ENCODE measurements around the gene TNFAIP8L3.

Gene TNFAIP8L3

DNA sequence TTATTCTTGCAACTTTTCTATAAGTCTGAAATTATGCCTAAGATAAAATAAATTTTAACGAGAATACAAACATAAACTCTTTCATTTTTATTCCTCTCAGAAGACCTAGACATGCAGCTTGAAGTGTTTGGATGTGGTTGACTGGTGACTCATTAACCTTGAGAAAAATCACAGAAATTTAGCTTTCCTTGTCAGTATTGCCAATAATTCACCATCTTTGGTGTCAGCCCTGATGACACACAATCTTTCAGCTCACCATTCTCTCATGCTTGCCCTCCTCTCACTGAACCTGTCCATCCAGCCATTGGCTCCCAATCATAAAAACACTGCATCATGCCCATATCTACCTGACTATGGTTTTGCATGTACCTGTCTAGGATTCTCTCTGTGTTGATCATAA lies 22.6 kb upstream of the TNFAIP8L3 start:
- H3K9me3 ChIP-seq (ENCODE audit: control insufficient read depth, low read length): no peaks in the 10 kb centered on the region
- no CpG with 5 or more reads among the region's 1 CpG for WGBS, 2 experiments (ENCODE audit: insufficient coverage in 2 of 2)

DNA sequence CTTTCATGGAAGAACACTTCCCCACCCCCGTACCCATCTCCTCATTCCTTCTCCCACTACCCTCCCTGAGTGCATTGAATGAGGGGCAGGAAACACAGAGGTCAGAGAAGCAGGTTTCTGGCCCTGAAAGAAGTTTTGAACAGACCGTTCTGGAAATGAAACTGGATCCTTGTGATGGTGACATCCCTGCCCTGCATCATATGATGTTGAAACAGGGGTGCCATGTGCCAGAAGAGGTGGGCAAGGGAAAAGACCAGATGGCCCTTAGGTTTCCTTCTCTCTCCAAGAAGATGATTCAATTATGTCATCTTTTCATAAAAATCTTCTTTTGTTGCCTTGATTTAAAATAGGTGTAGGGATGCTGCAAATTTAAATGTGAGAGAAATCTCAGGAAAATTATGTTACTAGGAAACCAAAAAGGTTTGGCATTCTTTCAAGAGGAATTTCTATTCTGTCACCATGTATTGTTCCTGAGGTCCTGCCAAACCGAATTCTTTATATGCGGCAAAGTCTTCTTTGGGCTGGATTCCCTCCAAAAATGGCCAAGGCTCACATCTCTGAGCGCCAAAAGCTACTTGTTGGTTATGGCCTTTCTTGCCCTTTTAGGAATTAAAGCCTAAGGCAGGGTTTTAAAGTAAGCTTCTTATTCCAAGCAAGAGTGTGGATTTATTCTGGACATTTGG lies 19.9 kb upstream of the TNFAIP8L3 start:
- Histone ChIP-seq H3K36me3 (ENCODE audit: control insufficient read depth, insufficient read depth, low read length) (no peaks in the 10 kb centered on the region), H3K27ac (ENCODE audit: low read depth, low read length, severe bottlenecking) (no peak overlapping the region), H3K4me1 (ENCODE audit: control insufficient read depth, insufficient read depth, low read length, poor library complexity, severe bottlenecking) (no peaks in the 10 kb centered on the region), H3K9me3 (ENCODE audit: control insufficient read depth, low read length) (no peaks in the 10 kb centered on the region), H3K4me3 (ENCODE audit: extremely low read depth, insufficient read depth, low read length, poor library complexity, severe bottlenecking) (no peak overlapping the region)
- 92 to 97% methylated on average over 4 of the region's 5 CpGs for WGBS, 2 experiments (ENCODE audit: insufficient coverage in 2 of 2)

More for the DNA sequence above, 22.6 kb upstream of the TNFAIP8L3 start:
- peaks cover 6% of the 10 kb centered on the region for H3K4me1 ChIP-seq (ENCODE audit: control insufficient read depth, insufficient read depth, low read length, poor library complexity, severe bottlenecking)
- H3K4me3 ChIP-seq (ENCODE audit: extremely low read depth, insufficient read depth, low read length, poor library complexity, severe bottlenecking): no peak overlapping the region
- no peak overlapping the region for H3K27ac ChIP-seq (ENCODE audit: low read depth, low read length, severe bottlenecking)
- no peaks in the 10 kb centered on the region for H3K36me3 ChIP-seq (ENCODE audit: control insufficient read depth, insufficient read depth, low read length)

DNA sequence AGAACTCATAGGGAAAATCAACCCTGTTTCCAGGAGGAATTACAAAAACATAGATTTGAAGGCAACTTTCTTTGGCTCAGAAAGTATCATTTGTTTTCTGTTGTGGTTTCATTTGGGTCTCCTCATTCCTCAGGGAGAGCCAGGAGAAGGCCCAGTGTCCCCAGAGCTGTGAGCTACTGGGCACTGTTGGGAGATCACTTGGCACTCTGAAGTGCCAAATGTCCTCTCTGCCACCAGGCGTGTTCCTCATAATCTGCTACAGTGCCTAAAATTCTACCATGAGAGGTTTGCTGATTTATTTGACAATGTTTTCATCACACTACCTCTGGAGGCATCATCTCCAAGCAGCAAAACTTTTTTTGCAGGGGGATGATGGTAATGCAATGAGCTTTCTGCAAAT lies 17.4 kb upstream of the TNFAIP8L3 start:
- Histone ChIP-seq H3K9me3 (ENCODE audit: control insufficient read depth, low read length) (no peaks in the 10 kb centered on the region), H3K36me3 (ENCODE audit: control insufficient read depth, insufficient read depth, low read length) (no peaks in the 10 kb centered on the region), H3K27ac (ENCODE audit: low read depth, low read length, severe bottlenecking) (no peak overlapping the region), H3K4me3 (ENCODE audit: extremely low read depth, insufficient read depth, low read length, poor library complexity, severe bottlenecking) (no peak overlapping the region), H3K4me1 (ENCODE audit: control insufficient read depth, insufficient read depth, low read length, poor library complexity, severe bottlenecking) (peaks cover 5% of the 10 kb centered on the region)
- WGBS, 2 experiments (ENCODE audit: insufficient coverage in 2 of 2): 78% methylated on average over 1 of the region's 1 CpG; no CpG with 5 or more reads in 1 of the 2 experiments

DNA sequence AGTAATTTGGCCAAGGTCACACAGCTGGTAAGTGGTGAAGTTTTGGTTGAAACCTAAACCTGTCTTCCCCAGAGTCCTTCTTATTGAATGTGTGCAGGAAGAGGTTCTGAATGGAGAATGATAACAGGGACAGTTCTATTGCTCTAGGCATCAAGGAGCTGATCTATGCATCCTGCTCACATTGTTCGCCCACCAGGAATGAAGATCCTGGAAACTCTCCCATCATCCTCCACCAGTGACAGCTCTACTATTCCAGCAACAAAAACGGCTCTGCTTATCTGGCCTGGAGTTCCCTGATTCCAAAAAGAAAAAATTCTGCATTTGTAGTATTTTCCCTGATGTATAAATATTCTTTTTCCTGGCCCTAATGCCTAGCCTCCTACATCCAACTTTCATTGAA lies 16.4 kb upstream of the TNFAIP8L3 start:
- Histone ChIP-seq H3K27ac (ENCODE audit: low read depth, low read length, severe bottlenecking) (no peak overlapping the region), H3K4me1 (ENCODE audit: control insufficient read depth, insufficient read depth, low read length, poor library complexity, severe bottlenecking) (peaks cover 5% of the 10 kb centered on the region), H3K9me3 (ENCODE audit: control insufficient read depth, low read length) (no peaks in the 10 kb centered on the region), H3K4me3 (ENCODE audit: extremely low read depth, insufficient read depth, low read length, poor library complexity, severe bottlenecking) (no peak overlapping the region), H3K36me3 (ENCODE audit: control insufficient read depth, insufficient read depth, low read length) (no peaks in the 10 kb centered on the region)
- 83 to 100% methylated on average over 1 of the region's 2 CpGs for WGBS, 2 experiments (ENCODE audit: insufficient coverage in 2 of 2)

DNA sequence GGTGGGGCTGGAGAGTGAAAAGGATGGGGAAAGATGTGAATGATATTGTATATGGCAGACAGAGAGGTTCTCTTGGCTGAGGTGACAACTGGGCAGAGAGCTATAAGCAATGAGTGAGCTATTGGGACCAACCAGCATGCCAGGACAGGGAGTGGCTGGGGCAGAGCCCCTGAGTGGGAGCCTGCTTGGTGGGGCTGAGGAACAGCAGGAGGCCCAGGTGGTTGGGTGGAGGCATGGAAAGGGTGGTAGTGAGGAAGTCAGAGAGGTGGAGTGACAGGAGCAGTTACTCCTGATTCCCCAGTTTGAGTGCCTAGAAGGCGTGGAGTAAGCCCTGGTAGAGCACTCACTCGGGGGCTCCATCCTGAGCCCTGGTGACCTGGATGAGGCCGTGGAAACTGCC lies 15.5 kb upstream of the TNFAIP8L3 start:
- WGBS, 2 experiments (ENCODE audit: insufficient coverage in 2 of 2): 88 to 90% methylated on average over 2 to 3 of the region's 3 CpGs
- H3K9me3 ChIP-seq (ENCODE audit: control insufficient read depth, low read length): no peaks in the 10 kb centered on the region
- peaks cover 5% of the 10 kb centered on the region for H3K4me1 ChIP-seq (ENCODE audit: control insufficient read depth, insufficient read depth, low read length, poor library complexity, severe bottlenecking)
- no peak overlapping the region for H3K4me3 ChIP-seq (ENCODE audit: extremely low read depth, insufficient read depth, low read length, poor library complexity, severe bottlenecking)
- no peak overlapping the region for H3K27ac ChIP-seq (ENCODE audit: low read depth, low read length, severe bottlenecking)
- no peaks in the 10 kb centered on the region for H3K36me3 ChIP-seq (ENCODE audit: control insufficient read depth, insufficient read depth, low read length)

DNA sequence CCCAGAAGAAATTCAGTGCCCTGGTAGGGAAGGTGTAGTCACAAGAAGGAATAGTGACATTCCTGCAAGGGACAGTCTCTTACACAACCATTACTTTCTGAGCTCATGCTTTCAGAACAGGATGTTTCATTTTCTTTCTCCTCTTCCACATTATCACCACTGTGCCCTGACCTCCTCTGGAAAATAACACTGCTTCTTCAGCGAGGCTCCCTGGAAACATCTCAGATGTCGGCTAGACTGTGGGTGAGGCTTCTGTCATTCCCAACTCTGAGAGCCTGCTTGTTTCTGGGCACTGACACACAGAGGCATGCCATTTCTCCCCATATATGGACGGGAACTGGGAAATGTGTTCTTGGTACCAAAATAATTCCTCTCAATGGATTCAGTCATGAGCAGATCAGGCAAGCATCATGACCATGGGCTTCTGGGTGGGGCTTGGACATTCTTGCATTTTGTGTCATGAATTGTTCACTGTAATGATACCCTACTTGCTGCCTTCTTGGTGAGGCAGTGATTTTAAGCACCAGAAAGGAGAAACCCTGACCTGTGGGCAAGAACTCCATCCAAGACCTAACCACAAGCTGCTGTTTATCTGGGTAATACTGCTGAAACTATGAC lies 14.3 kb upstream of the TNFAIP8L3 start:
- Histone ChIP-seq H3K36me3 (ENCODE audit: control insufficient read depth, insufficient read depth, low read length) (no peaks in the 10 kb centered on the region), H3K27ac (ENCODE audit: low read depth, low read length, severe bottlenecking) (no peak overlapping the region), H3K9me3 (ENCODE audit: control insufficient read depth, low read length) (no peaks in the 10 kb centered on the region), H3K4me1 (ENCODE audit: control insufficient read depth, insufficient read depth, low read length, poor library complexity, severe bottlenecking) (peaks cover 5% of the 10 kb centered on the region), H3K4me3 (ENCODE audit: extremely low read depth, insufficient read depth, low read length, poor library complexity, severe bottlenecking) (no peak overlapping the region)
- 84 to 87% methylated on average over 3 of the region's 3 CpGs for WGBS, 2 experiments (ENCODE audit: insufficient coverage in 2 of 2)

DNA sequence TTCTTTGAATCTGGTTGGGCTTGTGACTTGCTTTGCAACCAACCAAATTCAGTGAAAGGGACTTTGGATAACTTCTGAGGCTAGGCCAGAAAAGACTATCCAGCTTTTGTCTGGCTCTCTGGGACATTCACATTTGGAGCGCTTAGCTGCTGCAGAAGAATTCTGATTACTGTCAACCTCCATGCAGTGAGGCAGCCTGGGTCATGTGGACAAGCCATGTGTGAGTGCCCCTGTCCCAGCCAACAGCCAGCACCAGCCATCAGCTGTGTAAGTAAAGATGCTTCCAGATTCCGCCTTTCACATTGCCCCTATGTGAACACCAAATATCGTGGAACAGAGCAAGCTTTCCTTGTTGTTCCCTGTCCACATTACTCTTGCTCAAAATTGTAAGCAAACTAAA lies 12.9 kb upstream of the TNFAIP8L3 start:
- no peak overlapping the region for H3K4me3 ChIP-seq (ENCODE audit: extremely low read depth, insufficient read depth, low read length, poor library complexity, severe bottlenecking)
- H3K9me3 ChIP-seq (ENCODE audit: control insufficient read depth, low read length): no peaks in the 10 kb centered on the region
- H3K27ac ChIP-seq (ENCODE audit: low read depth, low read length, severe bottlenecking): no peak overlapping the region
- H3K4me1 ChIP-seq (ENCODE audit: control insufficient read depth, insufficient read depth, low read length, poor library complexity, severe bottlenecking): peaks cover 5% of the 10 kb centered on the region
- 92% methylated on average over 1 to 3 of the region's 3 CpGs for WGBS, 2 experiments (ENCODE audit: insufficient coverage in 2 of 2)
- no peaks in the 10 kb centered on the region for H3K36me3 ChIP-seq (ENCODE audit: control insufficient read depth, insufficient read depth, low read length)

DNA sequence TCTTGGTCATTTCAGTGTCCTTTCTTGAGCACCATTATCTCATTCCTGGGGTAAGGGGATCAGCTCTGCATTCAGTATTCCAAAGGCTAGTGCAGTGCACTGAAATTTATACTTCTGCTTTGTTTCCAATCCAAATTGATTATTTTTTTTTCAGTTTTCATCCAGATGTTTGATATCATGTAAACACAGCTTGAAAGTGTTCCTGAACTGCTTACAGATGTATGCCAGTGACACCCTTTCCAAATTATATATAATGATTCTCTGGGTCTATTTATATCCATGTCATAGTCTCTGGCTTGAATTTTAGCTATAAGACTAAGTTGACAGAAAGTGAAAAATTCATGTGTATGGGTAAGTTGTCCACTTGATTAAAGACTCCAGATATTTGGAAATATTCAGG lies 11.8 kb upstream of the TNFAIP8L3 start:
- no peak overlapping the region for H3K4me3 ChIP-seq (ENCODE audit: extremely low read depth, insufficient read depth, low read length, poor library complexity, severe bottlenecking)
- no peaks in the 10 kb centered on the region for H3K36me3 ChIP-seq (ENCODE audit: control insufficient read depth, insufficient read depth, low read length)
- H3K27ac ChIP-seq (ENCODE audit: low read depth, low read length, severe bottlenecking): no peak overlapping the region
- H3K9me3 ChIP-seq (ENCODE audit: control insufficient read depth, low read length): no peaks in the 10 kb centered on the region
- H3K4me1 ChIP-seq (ENCODE audit: control insufficient read depth, insufficient read depth, low read length, poor library complexity, severe bottlenecking): peaks cover 5% of the 10 kb centered on the region

DNA sequence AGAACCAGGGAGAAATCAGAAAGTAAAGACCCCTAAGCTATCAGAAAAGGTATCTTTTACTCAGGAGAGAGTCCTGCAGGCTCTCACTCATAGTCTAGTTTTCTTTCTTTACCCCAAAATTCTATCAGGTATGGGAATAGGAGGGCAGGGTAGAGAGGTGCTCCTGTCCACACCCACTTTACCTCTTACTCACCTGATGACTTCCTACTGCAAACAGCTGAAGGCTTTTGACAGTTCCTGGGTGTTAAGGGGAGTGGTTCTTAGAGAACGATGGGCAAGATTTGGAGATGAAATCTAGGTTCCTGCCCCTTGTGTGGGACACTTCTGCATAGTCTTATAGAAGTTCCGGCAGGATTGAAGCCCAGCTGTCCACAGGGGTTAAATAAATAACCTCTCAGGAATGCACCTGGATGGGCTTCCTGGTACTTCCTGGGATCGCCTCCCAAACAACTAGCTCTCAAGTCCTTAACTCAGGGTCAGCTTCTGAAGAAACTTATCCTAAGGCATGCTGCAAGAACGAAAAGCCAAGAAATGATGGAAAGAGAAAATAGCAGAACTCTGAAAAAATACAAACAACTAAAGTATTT lies 10.8 kb upstream of the TNFAIP8L3 start:
- 78 to 88% methylated on average over 3 of the region's 4 CpGs for WGBS, 2 experiments (ENCODE audit: insufficient coverage in 2 of 2)
- H3K9me3 ChIP-seq (ENCODE audit: control insufficient read depth, low read length): no peaks in the 10 kb centered on the region
- H3K4me1 ChIP-seq (ENCODE audit: control insufficient read depth, insufficient read depth, low read length, poor library complexity, severe bottlenecking): peaks cover 5% of the 10 kb centered on the region
- H3K36me3 ChIP-seq (ENCODE audit: control insufficient read depth, insufficient read depth, low read length): no peaks in the 10 kb centered on the region
- no peak overlapping the region for H3K27ac ChIP-seq (ENCODE audit: low read depth, low read length, severe bottlenecking)
- H3K4me3 ChIP-seq (ENCODE audit: extremely low read depth, insufficient read depth, low read length, poor library complexity, severe bottlenecking): no peak overlapping the region

DNA sequence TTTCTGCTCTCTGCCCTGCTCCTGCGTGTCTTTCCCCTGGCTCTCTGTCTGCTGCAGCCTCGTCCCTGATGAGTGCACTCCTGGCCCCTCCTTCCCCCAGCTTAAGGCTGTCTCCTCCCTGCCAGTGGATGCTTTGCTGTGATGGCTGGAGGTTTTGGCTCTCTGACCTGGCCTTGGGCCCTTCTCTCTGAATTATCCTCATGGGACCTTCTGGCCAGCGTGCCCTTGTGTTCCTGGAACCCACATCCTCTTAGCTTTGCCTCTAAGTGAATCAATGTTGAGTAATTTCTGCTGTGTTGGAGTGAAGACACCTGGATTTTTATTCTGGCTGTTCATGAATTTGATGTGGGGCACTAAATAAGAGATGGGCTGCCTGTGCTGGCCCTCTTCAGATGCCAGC lies 9.8 kb upstream of the TNFAIP8L3 start:
- H3K4me3 ChIP-seq (ENCODE audit: extremely low read depth, insufficient read depth, low read length, poor library complexity, severe bottlenecking): no peak overlapping the region
- H3K9me3 ChIP-seq (ENCODE audit: control insufficient read depth, low read length): no peaks in the 10 kb centered on the region
- WGBS, 2 experiments (ENCODE audit: insufficient coverage in 2 of 2): 64 to 86% methylated on average over 2 of the region's 3 CpGs
- H3K36me3 ChIP-seq (ENCODE audit: control insufficient read depth, insufficient read depth, low read length): no peaks in the 10 kb centered on the region
- H3K4me1 ChIP-seq (ENCODE audit: control insufficient read depth, insufficient read depth, low read length, poor library complexity, severe bottlenecking): peaks cover 5% of the 10 kb centered on the region
- H3K27ac ChIP-seq (ENCODE audit: low read depth, low read length, severe bottlenecking): no peak overlapping the region

DNA sequence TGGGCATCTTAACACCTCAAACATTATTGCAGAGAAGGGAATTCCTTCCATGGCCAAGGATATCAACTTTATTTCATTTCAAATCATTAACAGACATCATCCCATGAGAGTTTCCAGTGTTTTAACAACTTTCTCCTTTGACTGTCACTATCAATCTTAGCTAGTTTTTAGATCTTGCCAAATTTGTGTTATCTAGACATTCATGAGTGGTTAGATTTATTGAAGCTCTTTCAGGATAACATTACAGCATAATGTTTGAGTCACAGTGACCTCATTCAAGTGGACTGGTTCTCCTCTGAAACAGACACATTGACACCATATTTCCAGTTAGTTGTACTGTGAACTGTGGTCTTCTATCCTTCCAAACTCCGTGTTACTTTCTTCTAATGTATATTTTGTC lies 8.6 kb upstream of the TNFAIP8L3 start:
- WGBS, 2 experiments (ENCODE audit: insufficient coverage in 2 of 2): 100% methylated on average over 1 of the region's 1 CpG; no CpG with 5 or more reads in 1 of the 2 experiments
- Histone ChIP-seq H3K9me3 (ENCODE audit: control insufficient read depth, low read length) (no peaks in the 10 kb centered on the region), H3K4me3 (ENCODE audit: extremely low read depth, insufficient read depth, low read length, poor library complexity, severe bottlenecking) (no peak overlapping the region), H3K27ac (ENCODE audit: low read depth, low read length, severe bottlenecking) (no peak overlapping the region), H3K4me1 (ENCODE audit: control insufficient read depth, insufficient read depth, low read length, poor library complexity, severe bottlenecking) (no peaks in the 10 kb centered on the region), H3K36me3 (ENCODE audit: control insufficient read depth, insufficient read depth, low read length) (no peaks in the 10 kb centered on the region)
